Endodermal cell (in vitro differentiated cells): ENCODE data around the gene KIRREL3. TPM values are rescaled to one million over a fixed set of nuclear protein-coding genes. Genes with fewer than 3 reads are reported as not detected.

Source experiments
- DNase-seq: peaks from one replicate; pipeline ENCODE4 v3.0.0-alpha.2; 2017
- H3K27ac ChIP-seq: 2 replicates; pipeline ENCODE4 v1.5.1; 2013; ENCODE audit warnings: mild to moderate bottlenecking, low read depth, low read length, moderate library complexity
- H3K27me3 ChIP-seq: 2 replicates; pipeline ENCODE4 v1.6.1; 2013; ENCODE audit warnings: mild to moderate bottlenecking, low read length, moderate library complexity; ENCODE audit not compliant: insufficient read depth, control insufficient read depth, poor library complexity, severe bottlenecking
- H3K36me3 ChIP-seq: 2 replicates; pipeline ENCODE4 v1.7.0; 2013; ENCODE audit warnings: mild to moderate bottlenecking, low read length, moderate library complexity; ENCODE audit not compliant: control insufficient read depth, insufficient read depth
- H3K4me1 ChIP-seq: one replicate; pipeline ENCODE4 v1.7.0; 2013; ENCODE audit warnings: low read length; ENCODE audit not compliant: control insufficient read depth, insufficient read depth
- H3K4me3 ChIP-seq: 2 replicates; pipeline ENCODE4 v1.5.1; 2013; ENCODE audit warnings: mild to moderate bottlenecking, low read length, moderate library complexity
- H3K9ac ChIP-seq: 2 replicates; pipeline ENCODE4 v1.6.1; 2013; ENCODE audit warnings: mild to moderate bottlenecking, low read length, moderate library complexity; ENCODE audit not compliant: poor library complexity, severe bottlenecking; ENCODE audit errors: extremely low read depth
- H3K9me3 ChIP-seq: 2 replicates; pipeline ENCODE4 v1.6.1; 2013; ENCODE audit warnings: mild to moderate bottlenecking, low read length, moderate library complexity; ENCODE audit not compliant: control insufficient read depth
- H3K27ac Mint-ChIP-seq: 2 replicates; pipeline ENCODE4 v1.8.0; 2020; ENCODE audit warnings: mixed read lengths
- H3K27me3 Mint-ChIP-seq: 2 replicates; pipeline ENCODE4 v1.8.0; 2021; ENCODE audit warnings: mild to moderate bottlenecking, mixed read lengths; ENCODE audit not compliant: insufficient read depth
- H3K36me3 Mint-ChIP-seq: 2 replicates; pipeline ENCODE4 v1.8.0; 2020; ENCODE audit warnings: low read depth, mixed read lengths
- H3K4me1 Mint-ChIP-seq: 2 replicates; pipeline ENCODE4 v1.8.0; 2020; ENCODE audit warnings: mixed read lengths
- H3K4me3 Mint-ChIP-seq: 2 replicates; pipeline ENCODE4 v1.8.0; 2020; ENCODE audit warnings: mild to moderate bottlenecking, moderate library complexity, mixed read lengths
- H3K9me3 Mint-ChIP-seq: 2 replicates; pipeline ENCODE4 v1.8.0; 2020; ENCODE audit warnings: mild to moderate bottlenecking, mixed read lengths
- WGBS, 2 experiments: methylation state at CpG; one replicate each; pipeline versions ENCODE4 v1.1.5 to v1.1.7; 2013; ENCODE audit warnings: missing lambda C conversion rate in 2 of 2, mixed read lengths in 1 of 2; ENCODE audit not compliant: insufficient coverage in 1 of 2, insufficient read length in 1 of 2; 5-methylcytosine and 5-hydroxymethylcytosine counted together
- long read RNA-seq, 4 experiments: library from polyadenylated mRNA in 2 of 4; library from RNA in 1 of 4; library from capped mRNA in 1 of 4; stranded (forward) in 3 of 4; unstranded in 1 of 4; transcript quantifications; one replicate each; pipeline ENCODE4 v2.0.0, GENCODE V29; 2020 to 2021; ENCODE audit warnings: inconsistent platforms in 1 of 4
- polyA plus RNA-seq, 2 experiments: library from polyadenylated mRNA; stranded (reverse); fragments of 50-300 nt; gene quantifications; one replicate each; pipeline ENCODE4 v1.2.3, GENCODE V29; 2013
- total RNA-seq, 2 donors: library from RNA; stranded (reverse); fragmentation: NEBNext Ultra II Directional in 1 of 2; extraction: Animal tissue kit (Norgen Biotek cat#: 25700) in 1 of 2; gene quantifications; 2 replicates in 1 of 2; 3 replicates in 1 of 2; pipeline ENCODE4 v1.2.1, GENCODE V29; 2021
- TF ChIP-seq, protein P1 (sequence below): fragments of 200-600 bp; sonication (generic); conservative IDR thresholded peaks from 2 replicates; pipeline ENCODE4 v1.5.0; 2021; ENCODE audit warnings: antibody characterized with exemption, mild to moderate bottlenecking

The KIRREL3 gene
- 1 to 10 TPM; 1.1 to 1.4 TPM for total RNA-seq
- 2.8 TPM for polyA plus RNA-seq (2013, experiment 1 of 2)
- 4.0 TPM for polyA plus RNA-seq (2013, experiment 2 of 2)
- long read RNA-seq, experiment 1, partial matches to known transcripts: 1 of 1 reads
- long read RNA-seq, experiment 1, other reads (novel, unspliced or antisense): 0 of 1 reads
- long read RNA-seq, experiment 2, partial matches to known transcripts: 0 of 3 reads
- long read RNA-seq, experiment 2, other reads (novel, unspliced or antisense): 3 of 3 reads
- long read RNA-seq, experiment 3, partial matches to known transcripts: 0 of 1 reads
- long read RNA-seq, experiment 3, other reads (novel, unspliced or antisense): 1 of 1 reads
- long read RNA-seq, experiment 4, partial matches to known transcripts: 0 of 3 reads
- long read RNA-seq, experiment 4, other reads (novel, unspliced or antisense): 3 of 3 reads

- no peaks in the 10 kb centered on the region for H3K9me3 Mint-ChIP-seq
- H3K27ac ChIP-seq: no peak within 1 kb of the TSS
- peak within 1 kb of the TSS; percentile 76 for H3K4me3 ChIP-seq
- no peaks in the 10 kb centered on the region for H3K4me1 ChIP-seq
- H3K36me3 ChIP-seq: no peaks in the 10 kb centered on the region
- H3K36me3 Mint-ChIP-seq: no peaks in the 10 kb centered on the region
- H3K4me3 Mint-ChIP-seq: no peak within 1 kb of the TSS
- no peak within 1 kb of the TSS for H3K27ac Mint-ChIP-seq
- WGBS, 2 experiments: 2 to 5% methylated on average over 31 to 42 of the region's 42 CpGs
- DNase-seq: peak; percentile 69
- no peaks in the 10 kb centered on the region for H3K9me3 ChIP-seq
- H3K9ac ChIP-seq: no peak within 1 kb of the TSS
- TF ChIP-seq, protein P1, sequence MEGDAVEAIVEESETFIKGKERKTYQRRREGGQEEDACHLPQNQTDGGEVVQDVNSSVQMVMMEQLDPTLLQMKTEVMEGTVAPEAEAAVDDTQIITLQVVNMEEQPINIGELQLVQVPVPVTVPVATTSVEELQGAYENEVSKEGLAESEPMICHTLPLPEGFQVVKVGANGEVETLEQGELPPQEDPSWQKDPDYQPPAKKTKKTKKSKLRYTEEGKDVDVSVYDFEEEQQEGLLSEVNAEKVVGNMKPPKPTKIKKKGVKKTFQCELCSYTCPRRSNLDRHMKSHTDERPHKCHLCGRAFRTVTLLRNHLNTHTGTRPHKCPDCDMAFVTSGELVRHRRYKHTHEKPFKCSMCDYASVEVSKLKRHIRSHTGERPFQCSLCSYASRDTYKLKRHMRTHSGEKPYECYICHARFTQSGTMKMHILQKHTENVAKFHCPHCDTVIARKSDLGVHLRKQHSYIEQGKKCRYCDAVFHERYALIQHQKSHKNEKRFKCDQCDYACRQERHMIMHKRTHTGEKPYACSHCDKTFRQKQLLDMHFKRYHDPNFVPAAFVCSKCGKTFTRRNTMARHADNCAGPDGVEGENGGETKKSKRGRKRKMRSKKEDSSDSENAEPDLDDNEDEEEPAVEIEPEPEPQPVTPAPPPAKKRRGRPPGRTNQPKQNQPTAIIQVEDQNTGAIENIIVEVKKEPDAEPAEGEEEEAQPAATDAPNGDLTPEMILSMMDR: no peak
- peaks cover 18% of the 10 kb centered on the region for H3K27me3 Mint-ChIP-seq
- H3K27me3 ChIP-seq: peaks cover 92% of the 10 kb centered on the region
- peaks cover 12% of the 10 kb centered on the region for H3K4me1 Mint-ChIP-seq
Measured at GRCh38 chr11:127000291-127000968, at the start of gene KIRREL3. KIRREL3 (minus strand) TSS chr11:127000770.

GRCh38 chr11:127050186-127050585 is 49.6 kb upstream of the KIRREL3 start:
- H3K27ac Mint-ChIP-seq: no peak overlapping the region
- no peak for DNase-seq
- no peaks in the 10 kb centered on the region for H3K4me1 ChIP-seq
- H3K4me1 Mint-ChIP-seq: peaks cover 7% of the 10 kb centered on the region
- H3K9ac ChIP-seq: no peak overlapping the region
- H3K4me3 ChIP-seq: no peak overlapping the region
- H3K9me3 ChIP-seq: no peaks in the 10 kb centered on the region
- no peaks in the 10 kb centered on the region for H3K36me3 Mint-ChIP-seq
- no peaks in the 10 kb centered on the region for H3K27me3 ChIP-seq
- no peak overlapping the region for H3K27ac ChIP-seq
- H3K4me3 Mint-ChIP-seq: no peak overlapping the region
- H3K9me3 Mint-ChIP-seq: no peaks in the 10 kb centered on the region
- H3K36me3 ChIP-seq: no peaks in the 10 kb centered on the region
- H3K27me3 Mint-ChIP-seq: no peaks in the 10 kb centered on the region
- TF ChIP-seq, protein P1: no peak
- WGBS, 2 experiments: 83 to 100% methylated on average over 1 of the region's 1 CpG

- WGBS, 2 experiments: 97% methylated on average over 2 of the region's 2 CpGs; no CpG with 5 or more reads in 1 of the 2 experiments
- peaks cover 7% of the 10 kb centered on the region for H3K4me1 Mint-ChIP-seq
- H3K36me3 Mint-ChIP-seq: no peaks in the 10 kb centered on the region
- DNase-seq: no peak
- H3K9me3 Mint-ChIP-seq: no peaks in the 10 kb centered on the region
- no peaks in the 10 kb centered on the region for H3K27me3 Mint-ChIP-seq
- H3K4me3 Mint-ChIP-seq: no peak overlapping the region
- Histone ChIP-seq H3K36me3 (no peaks in the 10 kb centered on the region), H3K9ac (no peak overlapping the region), H3K27me3 (no peaks in the 10 kb centered on the region), H3K27ac (no peak overlapping the region), H3K9me3 (no peaks in the 10 kb centered on the region), H3K4me3 (no peak overlapping the region), H3K4me1 (no peaks in the 10 kb centered on the region)
- no peak overlapping the region for H3K27ac Mint-ChIP-seq
- TF ChIP-seq, protein P1: no peak
Measured at GRCh38 chr11:127049486-127049885, 48.9 kb upstream of the KIRREL3 start.
